Stimulated activated CD4-positive, alpha-beta T cell treated with anti-CD3 and anti-CD28 coated beads, TNF-alpha, amount 100 ng/mL, for 24 hours (primary cell): ENCODE results near the gene DNAJC25.
"Not testable (repeated sequence)": the region's sequence is repeated elsewhere in the genome, so short reads cannot be mapped to it uniquely, and the experiment has no call there.

Experiments
- DNase-seq, 3 experiments: peaks; one replicate each; pipeline ENCODE4 v3.0.0-alpha.2; 2020; ENCODE audit warnings: low read depth in 3 of 3

Gene DNAJC25

GRCh38 chr9:111631214-111631971, at the start of gene DNAJC25:
Gene DNAJC25, plus strand, starts transcription at chr9:111631334. Its CDS starts 74 bp downstream, at chr9:111631408.
- DNase-seq: peak; percentile 91 to 95 (median 94)

- DNase-seq: no peak
Measured at GRCh38 chr9:111582888-111583287, 48.2 kb upstream of the DNAJC25 start.

- no peak for DNase-seq
Measured at GRCh38 chr9:111586378-111586777, 44.8 kb upstream of the DNAJC25 start.

- no peak for DNase-seq
Measured at GRCh38 chr9:111588846-111589245, 42.3 kb upstream of the DNAJC25 start.

GRCh38 chr9:111597852-111598732, 33.0 kb upstream of the DNAJC25 start:
- DNase-seq: peak in 1 of 3 experiments; percentile 45

- peak in 1 of 3 experiments; percentile 14 for DNase-seq
Measured at GRCh38 chr9:111598733-111599091, 32.4 kb upstream of the DNAJC25 start.

- DNase-seq: peak in 1 of 3 experiments; percentile 20
Measured at GRCh38 chr9:111599092-111599954, 31.8 kb upstream of the DNAJC25 start, which contains the start of gene PTGR1. Gene PTGR1, minus strand, starts transcription at chr9:111599647. Its CDS starts 2,225 bp downstream, at chr9:111597422.

- DNase-seq: no peak
Measured at GRCh38 chr9:111599955-111600343, 31.2 kb upstream of the DNAJC25 start.

- DNase-seq: no peak
Measured at GRCh38 chr9:111601237-111602018, 29.7 kb upstream of the DNAJC25 start.

- no peak for DNase-seq
Measured at GRCh38 chr9:111603041-111603440, 28.1 kb upstream of the DNAJC25 start.

GRCh38 chr9:111604054-111604615, 27.0 kb upstream of the DNAJC25 start:
- no peak for DNase-seq

- no peak for DNase-seq
Measured at GRCh38 chr9:111605041-111605559, 26.0 kb upstream of the DNAJC25 start.

- no peak for DNase-seq
Measured at GRCh38 chr9:111610149-111610548, 21.0 kb upstream of the DNAJC25 start.

GRCh38 chr9:111610845-111611244, 20.3 kb upstream of the DNAJC25 start:
- DNase-seq: no peak

GRCh38 chr9:111613436-111614040, 17.6 kb upstream of the DNAJC25 start:
- no peak for DNase-seq

GRCh38 chr9:111615928-111616327, 15.2 kb upstream of the DNAJC25 start:
- DNase-seq: no peak

GRCh38 chr9:111617349-111617748, 13.8 kb upstream of the DNAJC25 start:
- not testable (repeated sequence) for DNase-seq

GRCh38 chr9:111621895-111622480, 9.1 kb upstream of the DNAJC25 start:
- peak in 1 of 3 experiments; percentile 32 for DNase-seq

GRCh38 chr9:111622626-111623025, 8.5 kb upstream of the DNAJC25 start:
- no peak for DNase-seq
